GM12892 (cell line): Measurements from ENCODE around the gene SH3GLB1.
"Not testable (repeated sequence)": the region's sequence is repeated elsewhere in the genome, so short reads cannot be mapped to it uniquely, and the experiment has no call there.

ENCODE experiments used
- POLR2A ChIP-seq: IDR thresholded peaks from 2 replicates; pipeline ENCODE4 v1.6.1; 2011; ENCODE audit warnings: low read depth, low read length, control low read depth
- POLR2AphosphoS5 ChIP-seq: IDR thresholded peaks from 2 replicates; pipeline ENCODE4 v1.6.1; 2011; ENCODE audit warnings: low read depth, low read length, control low read depth

GRCh38 chr1:86658381-86658780, 46.0 kb upstream of the SH3GLB1 start:
- TF ChIP-seq POLR2A, POLR2AphosphoS5: not testable (repeated sequence)
